Hepatic stellate cell (primary cell): Measurements from ENCODE around the gene NT5DC1.
A peak's percentile ranks its signal among the peaks of the same experiment; 100 is the strongest.
"Not testable (repeated sequence)": the region's sequence is repeated elsewhere in the genome, so short reads cannot be mapped to it uniquely, and the experiment has no call there.

Experiments used
- DNase-seq: peaks from one replicate; pipeline ENCODE4 v3.0.0; 2011; ENCODE audit warnings: low spot score

Gene NT5DC1

GRCh38 chr6:116279232-116280160 is 178.8 kb downstream of the NT5DC1 start, which contains the start of gene TSPYL1:
TSS of gene TSPYL1 (minus strand) at chr6:116279930. CDS start at chr6:116279830, 100 bp downstream.
- DNase-seq = peak; percentile 92

- no peak for DNase-seq
Observed at GRCh38 chr6:116280161-116280932, 179.7 kb downstream of the NT5DC1 start.

- no peak for DNase-seq
Observed at GRCh38 chr6:116280933-116281316, 180.3 kb downstream of the NT5DC1 start.

GRCh38 chr6:116282698-116283097 is 182.0 kb downstream of the NT5DC1 start:
- no peak for DNase-seq

GRCh38 chr6:116283191-116283590 is 182.5 kb downstream of the NT5DC1 start:
- DNase-seq = no peak

GRCh38 chr6:116284984-116285383 is 184.3 kb downstream of the NT5DC1 start:
- DNase-seq = not testable (repeated sequence)

GRCh38 chr6:116286773-116287358 is 186.2 kb downstream of the NT5DC1 start:
- no peak for DNase-seq

- DNase-seq = no peak
Observed at GRCh38 chr6:116287689-116288282, 187.1 kb downstream of the NT5DC1 start.

- DNase-seq = no peak
Observed at GRCh38 chr6:116289876-116290275, 189.2 kb downstream of the NT5DC1 start.

- no peak for DNase-seq
Observed at GRCh38 chr6:116290799-116291198, 190.1 kb downstream of the NT5DC1 start.

GRCh38 chr6:116291701-116292396 is 191.2 kb downstream of the NT5DC1 start:
- no peak for DNase-seq

- no peak for DNase-seq
Observed at GRCh38 chr6:116292553-116292952, 191.9 kb downstream of the NT5DC1 start.

GRCh38 chr6:116298273-116298672 is 197.6 kb downstream of the NT5DC1 start:
- DNase-seq = no peak

GRCh38 chr6:116298973-116299372 is 198.3 kb downstream of the NT5DC1 start:
- no peak for DNase-seq
